Measurements from ENCODE around the gene WWOX. TPM values are rescaled to one million over a fixed set of nuclear protein-coding genes. Genes with fewer than 3 reads are reported as not detected.

WWOX gene
- total RNA-seq, 1 donor: 24.2 TPM

GRCh38 chr16:78929841-78930240 lies 830.4 kb downstream of the WWOX start:
- TF ChIP-seq CTCF (IDR thresholded peaks at IDR 0.05; ENCODE audit: insufficient read depth, low read length): no peak
- no peak for DNase-seq (ENCODE audit: low read depth)
- no peak overlapping the region for H3K4me3 ChIP-seq (ENCODE audit: low read depth, low read length)

- no peak for DNase-seq (ENCODE audit: low read depth)
- TF ChIP-seq CTCF (IDR thresholded peaks at IDR 0.05; ENCODE audit: insufficient read depth, low read length): no peak
- H3K4me3 ChIP-seq (ENCODE audit: low read depth, low read length): no peak overlapping the region
Observed at GRCh38 chr16:78930561-78930960, 831.1 kb downstream of the WWOX start.

GRCh38 chr16:78931267-78931666 lies 831.8 kb downstream of the WWOX start:
- no peak for DNase-seq (ENCODE audit: low read depth)
- TF ChIP-seq CTCF (IDR thresholded peaks at IDR 0.05; ENCODE audit: insufficient read depth, low read length): no peak

GRCh38 chr16:78931678-78932077 lies 832.2 kb downstream of the WWOX start:
- no peak for DNase-seq (ENCODE audit: low read depth)
- H3K4me3 ChIP-seq (ENCODE audit: low read depth, low read length): no peak overlapping the region
- TF ChIP-seq CTCF (IDR thresholded peaks at IDR 0.05; ENCODE audit: insufficient read depth, low read length): no peak

More at GRCh38 chr16:78931267-78931666, 831.8 kb downstream of the WWOX start:
- no peak overlapping the region for H3K4me3 ChIP-seq (ENCODE audit: low read depth, low read length)

GRCh38 chr16:78932355-78932943 lies 833.0 kb downstream of the WWOX start:
- DNase-seq (ENCODE audit: low read depth): no peak
- no peak overlapping the region for H3K4me3 ChIP-seq (ENCODE audit: low read depth, low read length)
- TF ChIP-seq CTCF (IDR thresholded peaks at IDR 0.05; ENCODE audit: insufficient read depth, low read length): no peak

- H3K4me3 ChIP-seq (ENCODE audit: low read depth, low read length): no peak overlapping the region
- DNase-seq (ENCODE audit: low read depth): no peak
- no peak for TF ChIP-seq CTCF (IDR thresholded peaks at IDR 0.05; ENCODE audit: insufficient read depth, low read length)
Observed at GRCh38 chr16:78936060-78936459, 836.6 kb downstream of the WWOX start.

GRCh38 chr16:78939597-78939996 lies 840.1 kb downstream of the WWOX start:
- TF ChIP-seq CTCF (IDR thresholded peaks at IDR 0.05; ENCODE audit: insufficient read depth, low read length): no peak
- no peak overlapping the region for H3K4me3 ChIP-seq (ENCODE audit: low read depth, low read length)
- no peak for DNase-seq (ENCODE audit: low read depth)
